Hypothalamus (tissue), 51 donors: ENCODE measurements around the gene FAM185A.
A peak's percentile ranks its signal among the peaks of the same experiment; 100 is the strongest.
"Not testable (repeated sequence)": the region's sequence is repeated elsewhere in the genome, so short reads cannot be mapped to it uniquely, and the experiment has no call there.

ENCODE experiments used
- DNase-seq, 51 donors: peaks; one replicate each; lab custom pipeline; 2025; lab: John Stamatoyannopoulos, UW

FAM185A gene

DNA sequence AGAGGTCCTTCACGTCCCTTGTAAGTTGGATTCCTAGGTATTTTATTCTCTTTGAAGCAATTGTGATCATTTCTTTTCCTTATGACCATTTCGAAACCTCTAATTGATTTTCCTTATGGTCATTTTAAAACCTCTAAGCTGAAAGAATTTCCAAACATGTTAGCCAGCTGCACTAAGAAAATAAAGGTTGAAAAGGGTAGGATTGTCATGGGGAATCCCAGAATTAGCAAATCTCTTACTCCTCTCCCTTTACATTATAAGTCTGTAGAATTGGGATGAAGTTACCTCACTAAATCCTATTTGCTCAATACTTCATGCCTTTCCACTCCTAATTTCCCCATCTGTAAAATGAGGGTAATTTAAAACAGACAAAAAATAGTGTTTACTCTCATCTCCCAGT is 79.5 kb downstream of the FAM185A start:
- DNase-seq: no peak

GRCh38 chr7:102829075-102829474 is 80.3 kb downstream of the FAM185A start:
- no peak for DNase-seq

DNA sequence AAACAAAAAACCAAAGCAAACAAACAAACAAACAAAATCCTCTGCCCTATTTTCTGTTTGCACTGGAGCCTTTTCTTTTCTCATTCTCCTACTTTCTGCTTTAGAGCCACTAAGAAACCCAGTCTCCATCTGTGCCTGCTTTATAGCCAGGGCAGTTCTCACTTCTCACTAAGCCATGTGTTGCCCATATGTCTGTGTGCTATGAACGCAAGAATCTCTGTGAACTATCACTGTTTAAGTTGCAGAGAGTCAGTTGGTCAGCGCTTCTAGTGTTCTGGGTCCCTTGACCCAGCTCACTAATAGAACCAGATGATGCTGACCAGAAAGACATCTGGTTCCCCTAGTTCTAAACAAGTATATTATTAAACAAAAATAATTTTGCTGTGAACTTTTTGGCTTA is 81.4 kb downstream of the FAM185A start:
- no peak for DNase-seq

DNA sequence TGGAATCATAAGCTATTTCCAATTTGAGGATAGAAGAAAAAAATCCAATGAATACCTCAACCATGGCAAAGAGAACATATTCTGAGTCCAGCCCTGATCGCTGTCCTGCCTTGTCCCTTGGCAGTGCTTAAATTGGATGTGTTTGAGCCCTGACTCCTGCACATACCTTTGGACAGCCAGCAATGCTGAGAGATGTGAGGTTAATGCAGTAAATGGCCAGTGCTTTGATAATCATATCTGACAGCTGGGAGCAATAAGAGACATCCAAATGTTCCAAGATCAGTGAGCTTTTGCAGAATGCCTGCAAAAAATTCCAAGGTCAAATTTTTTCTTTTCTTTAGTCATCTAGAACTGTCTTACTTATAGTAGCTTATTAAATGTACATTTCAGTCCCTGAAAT is 83.9 kb downstream of the FAM185A start:
- no peak for DNase-seq

- DNase-seq: no peak
These were observed 84.5 kb downstream of the FAM185A start for GRCh38 chr7:102833343-102833742.

DNA sequence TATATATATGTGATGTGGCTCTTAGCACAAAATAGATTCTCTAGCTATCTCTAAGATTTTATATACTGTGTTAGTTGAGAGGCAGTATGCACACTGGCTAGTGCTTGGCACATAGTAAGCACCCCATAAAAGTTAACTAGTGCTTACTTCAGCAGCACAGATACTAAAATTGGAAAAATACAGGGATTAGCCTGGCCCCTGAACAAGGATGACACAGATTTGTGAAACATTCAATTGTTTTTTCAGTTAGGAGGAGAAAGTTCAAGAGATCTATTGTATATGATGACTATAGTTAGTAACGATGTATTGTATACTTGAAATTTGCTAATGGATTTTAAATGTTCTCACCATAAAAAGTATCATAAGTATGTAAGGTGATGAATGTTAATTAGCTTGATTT is 85.7 kb downstream of the FAM185A start:
- no peak for DNase-seq

- DNase-seq: no peak
These were observed 86.2 kb downstream of the FAM185A start for GRCh38 chr7:102834999-102835398.

DNA sequence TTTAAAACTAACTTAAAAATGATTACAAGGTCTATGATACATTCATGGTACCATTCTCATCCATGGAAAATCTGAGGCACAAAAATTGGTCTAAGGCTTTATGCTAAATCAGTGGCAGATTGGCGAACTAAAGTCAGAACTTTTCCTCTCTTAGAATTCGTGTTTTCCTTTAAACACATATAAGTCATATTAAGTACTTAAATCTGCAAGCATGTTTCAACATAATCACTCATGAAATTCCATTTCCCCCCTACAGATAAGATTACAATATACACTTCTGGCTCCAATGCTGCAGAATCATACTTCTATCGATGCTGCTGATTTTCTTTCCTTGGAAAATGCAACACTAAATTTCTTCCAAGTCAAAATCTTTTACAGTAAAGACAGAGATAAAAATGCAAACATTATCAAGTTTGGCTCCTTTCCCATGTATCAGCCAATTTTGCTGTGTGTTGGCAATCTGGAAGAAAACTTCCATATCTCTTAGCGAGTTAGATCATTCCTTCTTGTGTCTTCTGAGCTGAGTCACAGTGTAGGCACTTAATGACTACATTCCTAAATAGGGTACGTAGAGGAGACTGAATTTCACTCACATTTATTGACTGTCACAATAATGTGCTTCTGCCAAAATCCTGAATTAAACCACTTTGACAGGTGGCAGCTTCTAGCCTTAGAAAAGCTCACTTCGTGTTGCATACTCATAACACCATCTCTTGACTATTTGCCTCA is 87.6 kb downstream of the FAM185A start:
- DNase-seq: no peak

GRCh38 chr7:102836977-102837376 is 88.2 kb downstream of the FAM185A start:
- DNase-seq: no peak

- DNase-seq: no peak
These were observed 89.0 kb downstream of the FAM185A start for GRCh38 chr7:102837802-102838201.

DNA sequence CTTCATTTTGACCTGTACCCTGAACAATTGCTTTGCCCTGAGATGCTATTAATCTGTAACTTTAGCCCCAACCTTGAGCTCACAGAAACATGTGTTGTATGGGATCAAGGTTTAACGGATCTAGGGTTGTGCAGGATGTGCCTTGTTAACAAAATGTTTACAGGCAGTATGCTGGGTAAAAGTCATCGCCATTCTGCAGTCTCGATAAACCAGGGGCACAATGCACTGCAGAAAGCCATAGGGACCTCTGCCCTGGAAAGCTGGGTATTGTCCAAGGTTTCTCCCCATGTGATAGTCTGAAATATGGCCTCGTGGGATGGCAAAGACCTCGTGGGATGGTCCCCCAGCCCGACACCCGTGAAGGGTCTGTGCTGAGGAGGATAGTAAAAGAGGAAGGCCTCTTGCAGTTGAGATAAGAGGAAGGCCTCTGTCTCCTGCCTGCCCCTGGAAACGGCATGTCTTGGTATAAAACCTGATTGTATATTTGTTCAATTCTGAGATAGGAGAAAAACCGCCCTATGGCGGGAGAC is 89.8 kb downstream of the FAM185A start:
- DNase-seq: not testable (repeated sequence)

DNA sequence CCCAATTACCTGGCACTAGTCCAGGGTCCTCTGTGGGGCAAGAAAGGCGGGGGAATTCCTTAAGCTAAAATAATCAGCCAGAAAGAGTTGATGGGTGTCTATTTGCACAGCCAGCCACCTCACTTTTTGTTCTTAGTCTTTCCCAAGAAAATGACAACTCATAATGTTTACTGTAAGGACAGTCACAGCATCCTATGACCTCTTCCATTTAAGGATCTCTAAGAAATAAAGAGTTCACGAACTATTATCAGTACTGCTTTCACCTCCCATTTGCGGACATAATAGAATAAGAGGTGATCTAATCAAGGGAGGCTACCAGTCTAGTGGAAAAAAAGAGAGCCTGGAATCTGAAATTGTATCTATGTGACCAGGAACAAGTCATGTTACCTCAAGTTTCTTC is 91.6 kb downstream of the FAM185A start:
- DNase-seq: no peak

DNA sequence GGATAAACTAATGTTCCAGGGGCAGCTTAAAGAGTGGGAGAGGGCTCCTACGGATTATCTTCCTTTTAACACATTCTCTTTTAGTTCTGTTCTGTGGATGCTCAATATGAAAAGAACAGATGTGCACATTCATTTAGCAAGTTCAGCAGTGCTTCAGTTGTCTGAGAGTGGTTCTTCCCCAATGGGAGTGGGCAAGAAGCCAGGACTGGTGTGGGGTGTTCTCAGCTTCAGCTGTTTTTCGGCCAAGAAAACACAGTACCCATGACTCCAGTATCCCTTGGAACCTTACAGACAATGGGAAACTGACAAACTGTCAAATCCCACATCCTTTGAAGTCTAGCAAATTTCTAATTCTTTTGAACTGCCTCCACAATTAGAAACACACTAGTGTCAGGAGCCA is 92.5 kb downstream of the FAM185A start:
- peak in 10 of 51 donors; percentile 1 to 17 (median 2) for DNase-seq

- DNase-seq: no peak
These were observed 93.5 kb downstream of the FAM185A start for GRCh38 chr7:102842284-102842683.

- DNase-seq: no peak
These were observed 95.1 kb downstream of the FAM185A start for GRCh38 chr7:102843850-102844249.

GRCh38 chr7:102845346-102845745 is 96.5 kb downstream of the FAM185A start:
- DNase-seq: no peak

GRCh38 chr7:102849079-102849478 is 100.3 kb downstream of the FAM185A start:
- DNase-seq: no peak

GRCh38 chr7:102849538-102849937 is 100.7 kb downstream of the FAM185A start:
- DNase-seq: no peak

DNA sequence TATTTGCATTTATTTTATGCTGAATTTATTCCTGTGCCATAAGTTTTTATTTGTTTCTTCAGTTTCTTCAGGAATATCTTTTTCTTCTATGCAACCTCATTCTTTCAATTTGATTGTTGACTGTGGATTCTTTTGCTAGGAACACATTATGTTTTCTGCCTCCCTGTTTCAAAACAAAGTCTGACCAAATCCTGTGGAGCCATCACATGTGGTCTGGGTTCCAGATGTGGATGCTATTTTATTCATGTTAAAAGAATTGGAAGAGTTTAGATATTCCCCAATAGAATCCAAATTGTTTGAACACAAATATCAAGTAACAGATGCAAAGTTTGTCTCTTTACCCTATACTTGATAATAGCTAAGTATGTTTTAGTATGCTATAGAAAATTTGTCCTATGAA is 107.2 kb downstream of the FAM185A start:
- DNase-seq: no peak
